Vagina (tissue), 2 donors: ENCODE measurements around the gene XKR7.

Experiments used
- CTCF ChIP-seq, 3 experiments: fragments of 450-650 bp in 2 of 3; fragments of 200-600 bp in 1 of 3; sonication (generic) in 1 of 3; IDR thresholded peaks; one replicate each; pipeline ENCODE4 v1.5.1; 2017 to 2019; ENCODE audit warnings: antibody characterized with exemption in 3 of 3, mild to moderate bottlenecking in 2 of 3, moderate library complexity in 2 of 3
- POLR2A ChIP-seq, 2 donors: fragments of 450-650 bp; IDR thresholded peaks; one replicate each; pipeline ENCODE4 v1.6.1; 2017; ENCODE audit warnings: antibody characterized with exemption in 2 of 2, mild to moderate bottlenecking in 2 of 2, moderate library complexity in 2 of 2

GRCh38 chr20:31968291-31969126, 558 bp downstream of the XKR7 start:
- TF ChIP-seq CTCF (IDR thresholded peaks at IDR 0.05): no peak
- no peak for TF ChIP-seq POLR2A (IDR thresholded peaks at IDR 0.05)
